Activated naive CD8-positive, alpha-beta T cell treated with anti-CD3 and anti-CD28 coated beads, Interleukin-2, amount 10 ng/mL, durations not matched to agents 7 days and 5 days (primary cell): ENCODE results near the gene GPR108. TPM values are rescaled to one million over a fixed set of nuclear protein-coding genes. Genes with fewer than 3 reads are reported as not detected.

Experiments
- ATAC-seq: fragments of 150-1000 bp; cut with Tn5 transposase; one replicate; pipeline ENCODE4 v1.10.0; 2021; ENCODE audit warnings: low read depth, moderate library complexity
- POLR2A ChIA-PET: fragments of 350-600 bp; sonication (Branson Sonifier 250); formaldehyde crosslinking; loops from one replicate; lab custom pipeline; 2021; ENCODE audit warnings: antibody characterized with exemption; lab: Charles Lee
- DNase-seq: peaks from one replicate; pipeline ENCODE4 v3.0.0; 2021
- H3K27ac Mint-ChIP-seq: one replicate; pipeline ENCODE4 v1.8.0; 2022; ENCODE audit warnings: mild to moderate bottlenecking, mixed read lengths
- H3K27me3 Mint-ChIP-seq: one replicate; pipeline ENCODE4 v1.8.0; 2022; ENCODE audit warnings: mild to moderate bottlenecking, moderate library complexity, mixed read lengths
- H3K36me3 Mint-ChIP-seq: one replicate; pipeline ENCODE4 v1.8.0; 2021; ENCODE audit warnings: mild to moderate bottlenecking, mixed read lengths
- H3K4me1 Mint-ChIP-seq: one replicate; pipeline ENCODE4 v1.8.0; 2021; ENCODE audit warnings: mixed read lengths
- H3K4me3 Mint-ChIP-seq: one replicate; pipeline ENCODE4 v1.8.0; 2022; ENCODE audit warnings: mild to moderate bottlenecking, moderate library complexity, mixed read lengths
- H3K9me3 Mint-ChIP-seq: one replicate; pipeline ENCODE4 v1.8.0; 2021; ENCODE audit warnings: mixed read lengths
- total RNA-seq, 2 experiments: library from RNA; stranded (reverse); gene quantifications; one replicate each; pipeline ENCODE4 v1.2.3, GENCODE V29; 2021

GPR108 gene
- total RNA-seq, 2 experiments from 2014 or later = 82.8 to 91.7 TPM

GRCh38 chr19:6730941-6731670 is 6.3 kb downstream of the GPR108 start:
- DNase-seq (no peak), ATAC-seq (no peak)
- POLR2A ChIA-PET = no interaction called here
- Mint-ChIP-seq H3K27me3 (no peaks in the 10 kb centered on the region), H3K4me3 (no peak overlapping the region), H3K36me3 (peaks cover 17% of the 10 kb centered on the region), H3K27ac (no peak overlapping the region), H3K4me1 (peaks cover 11% of the 10 kb centered on the region), H3K9me3 (no peaks in the 10 kb centered on the region)

- Mint-ChIP-seq H3K27me3 (no peaks in the 10 kb centered on the region), H3K4me1 (peaks cover 8% of the 10 kb centered on the region), H3K9me3 (no peaks in the 10 kb centered on the region), H3K4me3 (no peak overlapping the region), H3K36me3 (peaks cover 13% of the 10 kb centered on the region), H3K27ac (no peak overlapping the region)
- DNase-seq (no peak), ATAC-seq (peak; percentile 34)
- POLR2A ChIA-PET = no interaction called here
These were observed 7.1 kb downstream of the GPR108 start for GRCh38 chr19:6730153-6730804.

- peaks cover 13% of the 10 kb centered on the region for H3K36me3 Mint-ChIP-seq
- H3K27ac Mint-ChIP-seq = no peak overlapping the region
- no peak for DNase-seq
- H3K4me3 Mint-ChIP-seq = no peak overlapping the region
- H3K4me1 Mint-ChIP-seq = peaks cover 14% of the 10 kb centered on the region
- H3K27me3 Mint-ChIP-seq = no peaks in the 10 kb centered on the region
- ATAC-seq = no peak
- no peaks in the 10 kb centered on the region for H3K9me3 Mint-ChIP-seq
- POLR2A ChIA-PET = interaction anchor here (0.6 kb wide), 1 partner anchor 83 kb away, joined by 5 read pairs; no protein-coding TSS in a partner anchor
These were observed 7.7 kb downstream of the GPR108 start for GRCh38 chr19:6729573-6730152.

- ATAC-seq = no peak
- Mint-ChIP-seq H3K27ac (no peak overlapping the region), H3K4me1 (peaks cover 19% of the 10 kb centered on the region)
These were observed 9.0 kb downstream of the GPR108 start for GRCh38 chr19:6728346-6728745.

GRCh38 chr19:6725513-6726231 is 11.7 kb downstream of the GPR108 start:
- no peaks in the 10 kb centered on the region for H3K27me3 Mint-ChIP-seq
- ATAC-seq (no peak), DNase-seq (no peak)
- H3K27ac Mint-ChIP-seq = no peak overlapping the region
- peaks cover 3% of the 10 kb centered on the region for H3K36me3 Mint-ChIP-seq
- no peak overlapping the region for H3K4me3 Mint-ChIP-seq
- POLR2A ChIA-PET = no interaction called here
- H3K9me3 Mint-ChIP-seq = no peaks in the 10 kb centered on the region
- peaks cover 26% of the 10 kb centered on the region for H3K4me1 Mint-ChIP-seq

More at GRCh38 chr19:6728346-6728745, 9.0 kb downstream of the GPR108 start:
- Mint-ChIP-seq H3K9me3 (no peaks in the 10 kb centered on the region), H3K4me3 (no peak overlapping the region), H3K36me3 (peaks cover 11% of the 10 kb centered on the region), H3K27me3 (no peaks in the 10 kb centered on the region)
- no peak for DNase-seq
- POLR2A ChIA-PET = interaction anchor here (0.7 kb wide), 1 partner anchor 164 kb away, joined by 3 read pairs; no protein-coding TSS in a partner anchor

GRCh38 chr19:6724631-6725492 is 12.5 kb downstream of the GPR108 start:
- H3K4me1 Mint-ChIP-seq = peaks cover 29% of the 10 kb centered on the region
- no peak for ATAC-seq
- DNase-seq = no peak
- no peaks in the 10 kb centered on the region for H3K27me3 Mint-ChIP-seq
- H3K9me3 Mint-ChIP-seq = no peaks in the 10 kb centered on the region
- POLR2A ChIA-PET = interaction anchor here (1.2 kb wide), 1 partner anchor 10 kb away, joined by 3 read pairs; no protein-coding TSS in a partner anchor
- H3K4me3 Mint-ChIP-seq = no peak overlapping the region
- H3K27ac Mint-ChIP-seq = no peak overlapping the region
- H3K36me3 Mint-ChIP-seq = peaks cover 3% of the 10 kb centered on the region

- DNase-seq (no peak), ATAC-seq (no peak)
- Mint-ChIP-seq H3K4me1 (peaks cover 35% of the 10 kb centered on the region), H3K9me3 (no peaks in the 10 kb centered on the region), H3K4me3 (no peak overlapping the region), H3K27ac (peak overlapping the region; percentile 27), H3K36me3 (no peaks in the 10 kb centered on the region), H3K27me3 (no peaks in the 10 kb centered on the region)
- POLR2A ChIA-PET = no interaction called here
These were observed 13.6 kb downstream of the GPR108 start for GRCh38 chr19:6723738-6724137.

- POLR2A ChIA-PET = no interaction called here
- no peaks in the 10 kb centered on the region for H3K9me3 Mint-ChIP-seq
- H3K27ac Mint-ChIP-seq = no peak overlapping the region
These were observed 14.2 kb downstream of the GPR108 start for GRCh38 chr19:6723108-6723618.

GRCh38 chr19:6721773-6722172 is 15.6 kb downstream of the GPR108 start:
- Mint-ChIP-seq H3K9me3 (peaks cover 4% of the 10 kb centered on the region), H3K36me3 (peaks cover 1% of the 10 kb centered on the region), H3K4me1 (peaks cover 35% of the 10 kb centered on the region), H3K27ac (peak overlapping the region; percentile 18), H3K4me3 (peak overlapping the region; percentile 3), H3K27me3 (no peaks in the 10 kb centered on the region)
- POLR2A ChIA-PET = no interaction called here
- DNase-seq = no peak
- ATAC-seq = no peak

More at GRCh38 chr19:6723108-6723618, 14.2 kb downstream of the GPR108 start:
- Mint-ChIP-seq H3K36me3 (no peaks in the 10 kb centered on the region), H3K4me1 (peaks cover 32% of the 10 kb centered on the region), H3K27me3 (no peaks in the 10 kb centered on the region), H3K4me3 (no peak overlapping the region)
- ATAC-seq (no peak), DNase-seq (no peak)

GRCh38 chr19:6721138-6721474 is 16.3 kb downstream of the GPR108 start:
- peaks cover 35% of the 10 kb centered on the region for H3K4me1 Mint-ChIP-seq
- POLR2A ChIA-PET = interaction anchor here (1.0 kb wide), 1 partner anchor 8 kb away, joined by 3 read pairs; no protein-coding TSS in a partner anchor
- ATAC-seq = no peak
- no peak overlapping the region for H3K4me3 Mint-ChIP-seq
- H3K9me3 Mint-ChIP-seq = peaks cover 4% of the 10 kb centered on the region
- H3K36me3 Mint-ChIP-seq = peaks cover 1% of the 10 kb centered on the region
- no peak for DNase-seq
- H3K27me3 Mint-ChIP-seq = no peaks in the 10 kb centered on the region
- H3K27ac Mint-ChIP-seq = no peak overlapping the region

- Mint-ChIP-seq H3K27ac (peak within 1 kb of the TSS; percentile 27), H3K4me3 (no peak within 1 kb of the TSS), H3K4me1 (peaks cover 34% of the 10 kb centered on the region), H3K9me3 (peaks cover 4% of the 10 kb centered on the region), H3K36me3 (peaks cover 1% of the 10 kb centered on the region), H3K27me3 (no peaks in the 10 kb centered on the region)
- ATAC-seq (no peak), DNase-seq (no peak)
- POLR2A ChIA-PET = interaction anchor here (1.0 kb wide), 1 partner anchor 8 kb away, joined by 3 read pairs; no protein-coding TSS in a partner anchor
These were observed 16.8 kb downstream of the GPR108 start, which contains the start of gene C3 for GRCh38 chr19:6720369-6721137. Gene C3, minus strand, starts transcription at chr19:6720650. Its CDS starts 61 bp downstream, at chr19:6720589.

- POLR2A ChIA-PET = no interaction called here
These were observed 17.4 kb downstream of the GPR108 start for GRCh38 chr19:6719992-6720368.

More at GRCh38 chr19:6719992-6720368, 17.4 kb downstream of the GPR108 start:
- peaks cover 30% of the 10 kb centered on the region for H3K4me1 Mint-ChIP-seq
- no peak overlapping the region for H3K4me3 Mint-ChIP-seq
- H3K36me3 Mint-ChIP-seq = peaks cover 1% of the 10 kb centered on the region
- H3K9me3 Mint-ChIP-seq = peaks cover 4% of the 10 kb centered on the region
- peak overlapping the region; percentile 27 for H3K27ac Mint-ChIP-seq
- DNase-seq = no peak
- ATAC-seq = no peak
- H3K27me3 Mint-ChIP-seq = no peaks in the 10 kb centered on the region
